H9 (cell line): Measurements from ENCODE around the gene KIAA1143. TPM values are rescaled to one million over a fixed set of nuclear protein-coding genes. Genes with fewer than 3 reads are reported as not detected.

Experiments
- DNase-seq: peaks from one replicate; pipeline ENCODE4 v3.0.0-alpha.2; 2017
- H2AFZ ChIP-seq: one replicate; pipeline ENCODE4 v1.6.1; 2013; ENCODE audit warnings: mild to moderate bottlenecking, low read length, control low read depth, moderate library complexity
- H2AK5ac ChIP-seq: 2 replicates; pipeline ENCODE4 v1.6.1; 2013; ENCODE audit warnings: low read length, control low read depth, mixed read lengths; ENCODE audit not compliant: insufficient read length
- H2BK120ac ChIP-seq: one replicate; pipeline ENCODE4 v1.6.1; 2013; ENCODE audit warnings: low read depth, mild to moderate bottlenecking, low read length, control low read depth, inconsistent platforms; ENCODE audit not compliant: poor library complexity, severe bottlenecking
- H2BK12ac ChIP-seq: 2 replicates; pipeline ENCODE4 v1.6.1; 2013; ENCODE audit warnings: low read length, control low read depth, mixed read lengths, low read depth; ENCODE audit not compliant: insufficient read length
- H2BK15ac ChIP-seq: 2 replicates; pipeline ENCODE4 v1.6.1; 2013; ENCODE audit warnings: low read depth, low read length, control low read depth
- H2BK20ac ChIP-seq: one replicate; pipeline ENCODE4 v1.6.1; 2013; ENCODE audit warnings: low read depth, mild to moderate bottlenecking, low read length, control low read depth, inconsistent platforms; ENCODE audit not compliant: poor library complexity, severe bottlenecking
- H2BK5ac ChIP-seq: 2 replicates; pipeline ENCODE4 v1.6.1; 2013; ENCODE audit warnings: low read length, control low read depth, mixed read lengths; ENCODE audit not compliant: insufficient read length
- H3K14ac ChIP-seq: 2 replicates; pipeline ENCODE4 v1.6.1; 2013; ENCODE audit warnings: low read length, control low read depth; ENCODE audit not compliant: insufficient read depth
- H3K18ac ChIP-seq: 2 replicates; pipeline ENCODE4 v1.6.1; 2013; ENCODE audit warnings: low read depth, mild to moderate bottlenecking, mixed read lengths, low read length, control low read depth; ENCODE audit not compliant: insufficient read length
- H3K23ac ChIP-seq: 2 replicates; pipeline ENCODE4 v1.6.1; 2013; ENCODE audit warnings: low read length, control low read depth, mixed read lengths, low read depth; ENCODE audit not compliant: insufficient read length
- H3K23me2 ChIP-seq: 2 replicates; pipeline ENCODE4 v1.6.1; 2013; ENCODE audit warnings: low read depth, mild to moderate bottlenecking, mixed read lengths, low read length, control low read depth; ENCODE audit not compliant: insufficient read length, poor library complexity, severe bottlenecking
- H3K27ac ChIP-seq: 2 replicates; pipeline ENCODE4 v1.5.1; 2013; ENCODE audit warnings: low read length, control low read depth, mixed read lengths, low read depth; ENCODE audit not compliant: insufficient read length
- H3K27me3 ChIP-seq: 2 replicates; pipeline ENCODE4 v1.6.1; 2013; ENCODE audit warnings: low read length, control low read depth, inconsistent platforms; ENCODE audit not compliant: insufficient read depth
- H3K4ac ChIP-seq: 2 replicates; pipeline ENCODE4 v1.6.1; 2013; ENCODE audit warnings: low read depth, mild to moderate bottlenecking, control low read depth, inconsistent platforms, low read length, moderate library complexity
- H3K4me1 ChIP-seq: 2 replicates; pipeline ENCODE4 v1.6.1; 2013; ENCODE audit warnings: low read length, control low read depth, inconsistent platforms; ENCODE audit not compliant: insufficient read depth
- H3K4me2 ChIP-seq: 2 replicates; pipeline ENCODE4 v1.6.1; 2013; ENCODE audit warnings: low read length, control low read depth, mixed read lengths; ENCODE audit not compliant: insufficient read length, insufficient read depth
- H3K56ac ChIP-seq: 2 replicates; pipeline ENCODE4 v1.6.1; 2013; ENCODE audit warnings: low read depth, mild to moderate bottlenecking, mixed read lengths, low read length, control low read depth; ENCODE audit not compliant: insufficient read length
- H3K79me1 ChIP-seq: 2 replicates; pipeline ENCODE4 v1.6.1; 2013; ENCODE audit warnings: low read depth, mild to moderate bottlenecking, moderate library complexity, low read length, control low read depth, inconsistent platforms; ENCODE audit not compliant: insufficient read depth, poor library complexity, severe bottlenecking
- H3K79me2 ChIP-seq: 2 replicates; pipeline ENCODE4 v1.6.1; 2013; ENCODE audit warnings: low read length, control low read depth, inconsistent platforms; ENCODE audit not compliant: insufficient read depth
- H3K9ac ChIP-seq: 2 replicates; pipeline ENCODE4 v1.6.1; 2013; ENCODE audit warnings: low read length, control low read depth, mixed read lengths; ENCODE audit not compliant: insufficient read length; ENCODE audit errors: extremely low read depth
- H3K9me3 ChIP-seq: one replicate; pipeline ENCODE4 v1.6.1; 2013; ENCODE audit warnings: low read depth, low read length, inconsistent platforms; ENCODE audit not compliant: control insufficient read depth
- H3T11ph ChIP-seq: one replicate; pipeline ENCODE4 v1.6.1; 2013; ENCODE audit warnings: mild to moderate bottlenecking, low read length, control low read depth, inconsistent platforms
- H4K20me1 ChIP-seq: one replicate; pipeline ENCODE4 v1.6.1; 2013; ENCODE audit not compliant: control insufficient read depth, insufficient read length, insufficient read depth
- H4K5ac ChIP-seq: 2 replicates; pipeline ENCODE4 v1.6.1; 2013; ENCODE audit warnings: low read depth, mild to moderate bottlenecking, mixed read lengths, low read length, control low read depth; ENCODE audit not compliant: insufficient read length
- H4K8ac ChIP-seq: replicated peaks from 2 replicates; pipeline ENCODE4 v1.6.1; 2013; ENCODE audit warnings: low read length, control low read depth, mixed read lengths, low read depth; ENCODE audit not compliant: insufficient read length
- H4K91ac ChIP-seq: 2 replicates; pipeline ENCODE4 v1.6.1; 2013; ENCODE audit warnings: low read depth, mild to moderate bottlenecking, moderate library complexity, mixed read lengths, low read length, control low read depth; ENCODE audit not compliant: insufficient read length
- H3K27ac Mint-ChIP-seq, 3 experiments: 2 replicates in 2 of 3; 3 replicates in 1 of 3; pipeline ENCODE4 v1.8.0; 2020 to 2021; ENCODE audit warnings: mixed read lengths in 3 of 3, mild to moderate bottlenecking in 1 of 3, moderate library complexity in 1 of 3
- H3K27me3 Mint-ChIP-seq: 2 replicates; pipeline ENCODE4 v1.8.0; 2021; ENCODE audit warnings: low read depth, mild to moderate bottlenecking, moderate library complexity, mixed read lengths
- H3K36me3 Mint-ChIP-seq, 3 experiments: 2 replicates in 2 of 3; 3 replicates in 1 of 3; pipeline ENCODE4 v1.8.0; 2020 to 2021; ENCODE audit warnings: low read depth in 3 of 3, mixed read lengths in 3 of 3; ENCODE audit not compliant: insufficient read depth in 1 of 3
- H3K4me1 Mint-ChIP-seq, 2 experiments: 2 replicates each; pipeline ENCODE4 v1.8.0; 2020; ENCODE audit warnings: mixed read lengths in 2 of 2
- H3K4me3 Mint-ChIP-seq, 2 experiments: 2 replicates in 1 of 2; 3 replicates in 1 of 2; pipeline ENCODE4 v1.8.0; 2020 to 2021; ENCODE audit warnings: mild to moderate bottlenecking in 2 of 2, mixed read lengths in 2 of 2, moderate library complexity in 1 of 2
- H3K9me3 Mint-ChIP-seq, 2 experiments: 2 replicates in 1 of 2; 3 replicates in 1 of 2; pipeline ENCODE4 v1.8.0; 2020; ENCODE audit warnings: mild to moderate bottlenecking in 2 of 2, mixed read lengths in 2 of 2, moderate library complexity in 1 of 2
- CTCF ChIP-seq: fragments of 200-600 bp; sonication (generic); conservative IDR thresholded peaks from 3 replicates; pipeline ENCODE4 v1.8.0; 2021; ENCODE audit warnings: antibody characterized with exemption, mild to moderate bottlenecking
- WGBS: extraction: QIAGEN DNeasy Blood & Tissue Kit; methylation state at CpG from one replicate; pipeline ENCODE4 v1.1.7; 2013; ENCODE audit warnings: missing lambda C conversion rate, low lambda C conversion rate, mixed read lengths; ENCODE audit not compliant: insufficient read length; ENCODE audit errors: extremely low coverage; 5-methylcytosine and 5-hydroxymethylcytosine counted together
- total RNA-seq: library from RNA; stranded (reverse); gene quantifications from 2 replicates; pipeline ENCODE4 v1.2.1, GENCODE V29; 2021

Gene KIAA1143
- total RNA-seq, 1 experiment from 2014 or later = 47.0 TPM

DNA sequence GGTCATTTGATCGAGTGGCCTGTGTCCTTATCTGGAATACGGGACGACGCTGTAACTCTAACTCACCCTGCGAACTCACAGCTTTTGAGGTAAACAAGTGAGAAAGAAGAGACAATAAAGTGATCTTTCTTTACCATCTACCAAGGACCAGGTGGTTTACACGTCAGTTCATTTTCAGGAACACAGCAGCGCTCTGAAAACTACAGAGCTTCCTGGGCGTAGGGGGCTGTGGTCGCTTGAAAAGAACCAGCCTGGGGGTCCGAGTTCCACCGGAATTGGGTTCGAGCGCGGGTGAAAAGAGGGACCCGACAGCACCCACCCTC, 357 bp downstream of the KIAA1143 start:
- Histone ChIP-seq H2AFZ (no peak overlapping the region), H4K8ac (no peak overlapping the region), H4K20me1 (no peaks in the 10 kb centered on the region), H2BK20ac (no peak overlapping the region), H3T11ph (no peak overlapping the region), H2BK5ac (no peak overlapping the region), H3K23ac (no peak overlapping the region), H3K4me1 (no peaks in the 10 kb centered on the region), H3K9me3 (no peaks in the 10 kb centered on the region), H3K23me2 (peaks cover 3% of the 10 kb centered on the region), H3K18ac (no peak overlapping the region), H4K5ac (no peak overlapping the region), H3K9ac (peak overlapping the region; percentile 74), H3K27ac (no peak overlapping the region), H2BK12ac (no peak overlapping the region), H2AK5ac (no peak overlapping the region), H3K4me2 (peak overlapping the region; percentile 78), H4K91ac (no peak overlapping the region), H2BK120ac (no peak overlapping the region), H3K27me3 (no peaks in the 10 kb centered on the region), H3K4ac (no peak overlapping the region), H3K14ac (peak overlapping the region; percentile 74), H3K79me1 (peaks cover 3% of the 10 kb centered on the region), H3K79me2 (peaks cover 18% of the 10 kb centered on the region; the same call in 1 of the 2 replicates), H2BK15ac (no peak overlapping the region), H3K56ac (no peak overlapping the region)
- TF ChIP-seq CTCF = no peak
- H3K27me3 Mint-ChIP-seq = no peaks in the 10 kb centered on the region
- H3K4me1 Mint-ChIP-seq = peaks cover 9 to 31% of the 10 kb centered on the region in 2 experiments
- DNase-seq = no peak
- peaks cover 20 to 46% of the 10 kb centered on the region in 2 experiments for H3K9me3 Mint-ChIP-seq
- peak overlapping the region; percentile 93 to 95 for H3K4me3 Mint-ChIP-seq
- WGBS = no CpG with 5 or more reads among the region's 15 CpGs
- H3K27ac Mint-ChIP-seq = peak overlapping the region; percentile 67 to 100 (median 97); a peak in 5 of 7 replicates
- H3K36me3 Mint-ChIP-seq = peaks cover 51 to 61% (median 55%) of the 10 kb centered on the region in 3 experiments
